GM15510 (cell line): ENCODE data around the gene UEVLD.

Experiments used
- POLR2A ChIP-seq: IDR thresholded peaks from 3 replicates; pipeline ENCODE4 v1.6.1; 2011; ENCODE audit warnings: borderline replicate concordance; ENCODE audit not compliant: insufficient read length; ENCODE audit errors: extremely low read depth

Gene UEVLD

GRCh38 chr11:18588297-18589252, at the start of gene UEVLD:
Gene UEVLD, minus strand, starts transcription at chr11:18588734. Its CDS starts 80 bp downstream, at chr11:18588654.
- peak; percentile 69 for TF ChIP-seq POLR2A

DNA sequence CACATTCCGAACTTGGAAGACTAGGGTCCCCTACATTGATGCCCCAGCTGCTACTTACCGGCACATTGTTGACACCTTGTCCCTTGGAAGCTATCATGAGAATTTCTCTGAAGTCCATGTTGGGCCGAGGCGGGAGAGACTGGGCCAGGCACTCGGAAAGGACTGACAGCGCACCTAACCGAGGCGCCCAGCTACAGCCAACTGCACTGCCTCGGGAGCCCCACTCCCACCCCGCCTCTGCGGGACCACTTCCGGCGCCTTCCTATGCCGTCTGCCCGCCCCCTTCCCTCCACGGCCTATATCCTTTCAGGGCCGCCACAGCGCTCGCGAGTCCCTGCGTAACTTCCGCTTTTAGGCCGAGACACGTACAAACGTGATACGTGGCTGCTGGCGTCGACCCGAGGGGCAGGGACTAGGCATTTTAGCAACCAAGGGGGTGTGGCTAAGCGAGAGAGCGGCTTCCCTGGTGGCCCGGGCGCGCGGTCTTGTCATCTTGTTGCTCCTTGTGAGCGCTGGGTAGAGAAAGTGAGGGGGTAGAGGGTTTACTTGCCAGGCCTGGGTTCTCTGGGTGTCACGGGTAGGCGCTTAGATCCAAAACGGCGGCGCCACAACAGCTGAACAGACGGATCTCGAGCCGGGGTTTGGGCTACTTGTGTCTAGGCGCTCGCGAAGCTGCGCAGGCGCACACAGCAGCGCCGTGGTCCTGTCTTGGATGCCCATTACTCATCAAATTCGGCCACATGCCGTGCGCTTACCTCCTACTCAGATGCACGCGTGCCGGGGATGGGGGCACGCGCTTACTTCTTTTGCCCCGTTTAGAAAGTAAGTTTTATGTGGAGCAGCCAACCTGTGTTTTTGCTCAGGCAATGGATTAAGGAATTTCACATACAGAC, 45.9 kb upstream of the UEVLD start, which contains the start of gene SPTY2D1:
Gene SPTY2D1, minus strand, starts transcription at position 203 of the 893 bp plus-strand sequence. Its CDS starts 85 bp downstream, at position 118.
- peak; percentile 94 for TF ChIP-seq POLR2A

- no peak for TF ChIP-seq POLR2A
Measured at GRCh38 chr11:18633256-18634139, 45.0 kb upstream of the UEVLD start.

GRCh38 chr11:18632841-18633240, 44.3 kb upstream of the UEVLD start:
- TF ChIP-seq POLR2A = no peak

GRCh38 chr11:18624161-18624560, 35.6 kb upstream of the UEVLD start:
- TF ChIP-seq POLR2A = no peak

DNA sequence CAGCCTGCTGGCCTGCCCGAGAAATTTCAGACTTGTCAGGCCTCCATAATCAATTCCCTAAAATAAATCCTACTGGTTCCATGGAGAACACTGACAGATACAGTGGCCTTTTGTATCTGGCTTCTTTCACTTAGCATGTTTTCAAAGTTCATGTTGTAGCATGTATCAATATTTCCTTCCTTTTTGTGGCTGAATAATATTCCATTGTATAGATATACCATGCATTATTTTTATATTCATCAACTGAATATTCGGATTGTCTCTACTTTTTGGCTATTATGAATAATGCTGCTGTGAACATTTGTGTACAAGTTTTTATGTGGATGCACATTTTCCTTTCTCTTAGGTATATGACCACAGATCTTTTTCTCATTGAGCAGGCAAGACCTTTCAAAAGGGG, 35.2 kb upstream of the UEVLD start:
- no peak for TF ChIP-seq POLR2A

DNA sequence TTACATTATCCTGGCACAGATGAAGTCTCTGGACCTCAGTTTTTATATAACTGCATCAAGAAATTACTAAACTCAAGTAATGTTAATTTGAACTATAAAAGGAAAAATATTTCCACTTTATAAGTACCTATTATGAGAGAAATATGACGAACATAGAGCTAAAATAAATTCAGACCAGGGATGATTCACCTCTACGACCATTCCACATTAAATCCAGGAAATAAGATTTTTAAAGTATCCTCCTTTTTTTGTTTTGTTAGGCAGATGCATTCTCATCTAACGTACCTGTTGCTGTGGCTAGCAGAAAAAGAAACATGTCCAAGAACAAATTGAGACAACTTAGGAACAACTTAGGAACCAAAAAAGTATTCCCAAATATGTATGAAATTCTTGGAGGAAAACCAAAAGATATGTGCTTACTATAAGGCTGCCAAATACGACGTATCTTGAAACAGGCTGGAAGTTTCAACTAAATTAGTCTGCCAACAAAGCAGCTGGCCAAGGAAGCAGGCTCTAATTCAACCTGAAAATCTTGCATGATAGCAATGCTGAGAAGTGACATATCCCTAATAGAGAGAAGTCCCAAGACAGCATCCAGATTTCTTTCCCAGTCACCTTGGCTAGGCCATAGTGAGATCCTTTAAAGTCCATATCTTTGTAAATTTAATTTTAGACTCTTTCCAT, 29.9 kb upstream of the UEVLD start:
- TF ChIP-seq POLR2A = no peak

GRCh38 chr11:18617688-18618341, 29.3 kb upstream of the UEVLD start:
- TF ChIP-seq POLR2A = no peak

DNA sequence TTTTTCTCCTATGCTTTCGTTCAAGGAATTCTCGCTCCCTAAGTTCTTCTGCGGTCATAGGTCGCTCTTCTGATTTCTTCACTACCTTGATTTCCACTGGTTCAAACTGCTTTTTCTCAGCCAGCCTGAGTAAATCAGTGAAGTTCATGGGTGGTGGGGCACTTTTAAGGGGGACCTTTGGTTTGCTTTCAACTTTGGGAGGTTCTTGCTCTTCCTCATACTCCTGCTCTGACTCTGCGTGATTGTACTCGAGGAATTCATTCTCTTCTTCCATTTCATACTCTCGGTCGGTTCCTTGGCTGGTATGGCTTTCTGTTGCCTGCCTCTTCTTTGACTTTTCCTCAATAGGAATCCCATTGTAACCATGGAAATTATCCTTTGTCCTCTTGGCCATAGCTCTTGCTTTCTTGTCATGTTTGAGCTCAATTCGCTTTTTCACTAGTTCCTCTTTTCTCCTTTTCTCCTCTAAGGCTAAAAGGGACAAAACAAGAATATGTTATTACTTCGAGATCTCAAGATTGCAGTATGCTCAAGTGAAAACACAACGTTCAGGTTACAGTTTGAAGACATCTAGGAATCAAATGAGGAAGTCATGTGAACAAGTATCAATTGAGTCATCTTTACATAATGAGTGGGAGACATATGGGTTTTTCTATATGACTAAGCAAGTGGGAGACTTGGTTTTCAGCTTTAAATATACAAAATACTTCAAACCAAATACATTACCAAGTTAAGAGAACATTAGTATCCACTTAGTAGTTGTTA, 27.3 kb upstream of the UEVLD start:
- no peak for TF ChIP-seq POLR2A

DNA sequence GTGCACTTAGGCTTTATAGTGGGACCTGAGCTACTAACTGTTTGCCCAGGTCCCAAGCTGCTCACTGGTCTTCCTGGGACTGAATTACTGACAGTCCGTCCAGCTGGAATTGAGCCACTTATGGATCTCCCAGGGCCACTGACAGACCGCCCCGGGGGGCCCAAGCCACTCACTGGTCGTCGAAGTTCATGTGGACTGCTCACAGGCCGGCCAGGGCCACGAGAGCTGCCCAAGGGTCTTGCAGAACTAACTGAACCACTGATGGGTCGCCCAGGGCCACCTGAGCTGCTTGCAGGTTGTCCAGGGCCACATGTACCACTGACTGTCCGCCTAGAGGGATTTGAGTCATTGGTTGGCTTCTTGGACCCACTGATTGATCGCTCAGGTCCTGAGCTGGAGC, 26.1 kb upstream of the UEVLD start:
- TF ChIP-seq POLR2A = no peak

GRCh38 chr11:18612394-18612793, 23.9 kb upstream of the UEVLD start:
- no peak for TF ChIP-seq POLR2A

GRCh38 chr11:18611196-18611595, 22.7 kb upstream of the UEVLD start:
- no peak for TF ChIP-seq POLR2A
